ENCODE results near the gene TIMP3.
A peak's percentile ranks its signal among the peaks of the same experiment; 100 is the strongest.

The TIMP3 gene

DNA sequence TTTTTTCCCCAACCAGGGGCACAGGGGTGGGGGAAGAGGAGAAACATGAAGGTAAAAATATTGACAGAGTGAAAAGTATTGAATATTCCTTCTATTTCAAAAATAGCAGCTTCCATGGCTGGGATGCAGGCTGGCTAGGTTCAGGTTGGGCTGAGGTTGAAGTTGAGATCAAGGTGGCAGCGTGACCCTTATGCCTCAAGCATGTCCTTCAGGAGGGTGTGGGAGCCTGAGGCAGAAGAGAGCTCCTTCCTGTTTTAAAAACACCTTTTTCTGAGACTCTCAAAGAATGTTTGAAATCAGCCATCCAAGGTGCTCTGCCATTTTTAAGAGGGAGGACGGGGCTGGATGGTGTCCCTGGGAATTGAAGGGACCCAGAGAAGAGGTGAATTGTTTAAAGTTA is 29.5 kb downstream of the TIMP3 start:
- no peak for DNase-seq

GRCh38 chr22:32831584-32831983 is 30.1 kb downstream of the TIMP3 start:
- DNase-seq: no peak

DNA sequence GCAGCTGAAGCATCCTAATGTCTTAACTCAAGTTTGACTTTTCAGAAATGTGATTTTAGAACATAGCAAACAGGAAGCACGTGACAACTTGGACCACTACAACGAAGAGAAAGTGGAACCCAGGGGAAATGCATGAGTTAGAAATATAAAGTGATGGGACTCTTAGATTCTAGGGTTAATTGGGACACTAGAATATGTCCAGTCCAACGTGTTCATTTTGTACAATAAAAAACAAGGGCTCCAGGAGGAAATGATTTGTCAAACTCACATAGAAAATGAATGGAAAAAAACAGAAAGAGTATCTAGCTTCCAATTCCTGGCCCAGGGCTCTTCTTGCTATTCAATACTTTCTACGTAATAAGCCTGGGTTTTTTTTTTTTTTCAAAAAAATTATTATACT is 30.7 kb downstream of the TIMP3 start:
- DNase-seq: no peak

GRCh38 chr22:32836280-32837123 is 35.0 kb downstream of the TIMP3 start:
- DNase-seq: no peak

DNA sequence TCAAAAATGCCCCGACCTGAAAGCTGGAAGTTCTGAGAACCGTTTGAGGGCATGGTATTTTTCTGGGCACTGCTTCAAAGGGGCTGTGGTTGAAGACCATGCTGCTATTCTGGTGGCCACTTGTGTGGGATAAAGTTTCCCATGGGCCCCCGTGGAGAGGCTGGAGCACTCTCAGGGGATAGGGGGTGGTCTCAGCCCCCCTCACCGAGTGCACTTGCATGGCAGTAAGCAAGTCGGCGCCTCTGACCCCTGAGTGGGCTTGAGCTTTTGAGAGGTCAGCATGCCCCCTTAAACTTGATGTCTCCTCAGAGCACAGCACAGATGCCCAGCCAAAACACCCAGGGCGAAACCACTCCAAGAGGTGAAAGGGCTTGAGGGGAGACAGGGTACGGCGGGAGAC is 35.6 kb downstream of the TIMP3 start:
- DNase-seq: no peak

GRCh38 chr22:32837803-32838202 is 36.3 kb downstream of the TIMP3 start:
- DNase-seq: no peak

- DNase-seq: peak; percentile 80
These were observed 38.5 kb downstream of the TIMP3 start for GRCh38 chr22:32839831-32840584.

DNA sequence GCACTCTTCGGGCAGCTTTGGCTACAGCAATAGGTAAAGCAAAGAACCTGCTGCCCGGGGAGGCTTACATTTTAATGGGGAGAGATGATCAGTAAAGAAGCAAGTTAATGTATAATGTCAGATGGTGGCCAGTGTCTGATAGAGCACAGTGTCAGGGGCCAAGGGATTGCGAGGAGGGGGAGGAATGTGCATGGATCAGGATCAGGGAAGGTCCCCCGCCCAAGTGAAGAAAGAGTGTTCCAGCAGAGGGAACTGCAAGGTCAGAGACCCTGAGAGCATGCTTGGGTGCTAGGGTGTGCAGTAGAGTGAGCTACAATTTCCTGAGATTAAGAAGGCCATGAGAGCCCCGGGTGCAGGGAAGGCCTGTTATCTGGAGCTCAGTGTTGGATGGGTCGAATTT is 39.7 kb downstream of the TIMP3 start:
- no peak for DNase-seq

GRCh38 chr22:32842486-32842885 is 41.0 kb downstream of the TIMP3 start:
- no peak for DNase-seq

GRCh38 chr22:32843300-32843699 is 41.8 kb downstream of the TIMP3 start:
- no peak for DNase-seq

DNA sequence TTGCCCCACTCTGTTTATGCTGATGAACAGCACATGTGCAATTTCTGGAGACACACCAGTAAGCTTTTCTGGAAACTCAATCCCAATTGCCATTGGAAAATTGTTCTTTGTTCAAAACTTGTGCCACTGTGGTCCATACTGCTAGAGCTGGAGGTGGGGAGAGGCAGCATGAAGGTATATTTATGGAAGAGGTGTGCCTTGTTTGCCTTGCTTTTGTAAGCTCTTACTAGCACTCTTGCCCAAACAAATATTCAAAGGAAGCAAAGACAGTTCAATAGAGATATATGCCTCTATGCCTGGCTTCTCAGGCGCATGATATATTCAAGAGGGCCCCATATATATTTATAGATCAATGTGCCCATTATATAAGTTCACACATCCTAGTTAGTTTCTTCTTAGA is 42.7 kb downstream of the TIMP3 start:
- no peak for DNase-seq

GRCh38 chr22:32846780-32847491 is 45.4 kb downstream of the TIMP3 start:
- DNase-seq: peak; percentile 79

GRCh38 chr22:32848226-32848625 is 46.7 kb downstream of the TIMP3 start:
- no peak for DNase-seq

DNA sequence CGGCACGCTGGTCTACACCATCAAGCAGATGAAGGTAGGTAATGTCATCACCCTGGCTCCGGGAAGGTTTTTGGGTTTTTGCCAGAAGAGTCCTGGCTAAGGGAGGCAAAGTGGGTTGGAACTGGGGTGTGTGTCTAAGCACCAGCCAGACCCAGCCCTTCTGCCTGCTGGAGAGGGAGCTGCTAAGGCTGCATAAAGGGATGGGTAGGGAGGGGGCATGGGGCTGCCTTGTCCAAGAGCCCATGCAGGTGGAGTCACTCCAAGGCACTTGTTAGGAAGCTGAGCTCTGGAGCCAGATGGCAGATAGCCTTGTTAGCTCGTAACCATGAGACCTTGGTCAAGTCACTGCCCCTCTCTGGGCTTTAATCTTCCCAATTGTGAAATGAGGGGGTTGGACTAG is 48.0 kb downstream of the TIMP3 start:
- no peak for DNase-seq

GRCh38 chr22:32850157-32850556 is 48.7 kb downstream of the TIMP3 start:
- DNase-seq: no peak

DNA sequence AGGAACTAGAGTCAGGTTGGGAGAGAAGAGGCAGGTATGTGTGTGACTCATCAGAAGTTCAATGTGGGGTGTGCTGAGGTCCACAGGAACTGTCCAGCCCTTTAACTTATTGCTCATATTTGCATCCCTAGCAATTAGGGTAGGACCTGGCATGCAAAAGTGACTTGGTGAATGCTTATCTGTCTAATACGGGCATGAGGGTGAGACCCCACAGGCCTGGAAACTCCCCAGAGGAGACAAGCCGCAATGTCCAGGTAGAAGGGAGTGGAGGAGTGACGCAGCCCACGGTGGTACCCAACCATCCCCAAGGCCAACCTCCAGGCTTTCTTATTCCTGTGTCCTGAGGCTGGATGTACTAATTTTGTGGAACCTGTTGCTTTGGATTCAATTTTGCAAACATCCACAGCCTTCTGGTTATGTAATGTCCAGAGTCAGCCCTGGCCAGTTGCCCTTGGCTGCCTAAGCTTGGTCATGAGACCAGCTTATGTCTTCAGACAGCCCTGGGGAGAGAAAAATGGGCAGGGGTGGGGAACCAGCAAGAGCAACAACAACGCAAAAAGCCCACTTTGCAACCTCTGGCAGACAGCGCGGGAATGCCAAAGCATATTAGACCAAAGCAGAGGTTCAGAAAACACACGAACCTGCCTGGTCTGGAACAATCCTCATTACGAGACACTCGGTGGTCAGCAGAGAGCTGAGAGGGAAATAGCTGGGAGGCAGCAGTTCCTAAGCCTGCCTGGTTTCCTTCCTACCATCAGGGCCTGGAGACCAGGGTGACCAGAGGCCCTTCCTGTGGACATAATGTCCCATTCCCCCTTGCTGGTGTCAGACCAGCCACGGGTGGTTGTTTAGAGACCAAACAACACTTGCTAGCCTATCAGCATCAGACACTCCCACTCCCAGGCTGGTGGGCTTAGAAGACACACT is 49.3 kb downstream of the TIMP3 start:
- DNase-seq: no peak

DNA sequence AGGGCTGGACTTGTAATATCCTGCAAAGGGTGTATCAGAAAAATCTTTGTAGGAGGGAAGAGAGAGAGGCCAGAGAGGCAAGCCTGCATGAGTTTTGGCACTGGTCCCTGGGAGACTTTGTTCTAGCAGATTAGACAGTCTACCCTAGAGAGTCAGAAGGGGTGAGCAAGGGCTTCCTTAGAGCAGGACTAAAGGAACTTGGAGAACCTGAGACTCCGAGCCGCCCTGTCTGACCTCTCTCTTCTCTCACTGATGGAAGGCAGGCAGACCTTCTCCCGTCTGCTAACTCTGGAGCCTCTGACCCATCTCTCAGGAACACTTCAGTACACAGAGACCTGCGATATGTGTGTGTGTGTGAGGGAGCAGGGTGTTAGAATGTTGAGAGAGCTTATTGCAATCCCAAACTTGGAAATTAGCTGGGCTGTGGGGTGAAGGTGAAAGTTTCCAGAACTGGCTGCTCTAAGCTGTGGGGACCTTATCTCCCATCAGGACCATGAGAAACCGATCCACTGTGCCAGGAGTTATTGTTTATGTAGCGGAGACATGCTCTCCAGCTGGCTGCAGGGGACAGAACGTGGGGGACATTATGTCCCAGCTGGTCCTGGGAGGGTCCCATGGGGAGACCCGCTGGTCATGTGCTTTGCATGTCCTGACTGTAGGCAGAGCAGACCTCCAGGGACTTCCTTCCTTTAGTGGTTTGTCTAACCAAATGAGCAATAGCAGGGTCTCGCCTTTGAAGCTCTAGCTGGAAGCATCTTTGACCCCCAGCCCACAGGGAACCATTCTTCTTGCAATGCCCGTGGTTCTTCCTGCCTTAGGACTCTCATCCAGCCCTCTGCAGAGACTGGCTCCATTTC is 51.1 kb downstream of the TIMP3 start:
- DNase-seq: no peak

DNA sequence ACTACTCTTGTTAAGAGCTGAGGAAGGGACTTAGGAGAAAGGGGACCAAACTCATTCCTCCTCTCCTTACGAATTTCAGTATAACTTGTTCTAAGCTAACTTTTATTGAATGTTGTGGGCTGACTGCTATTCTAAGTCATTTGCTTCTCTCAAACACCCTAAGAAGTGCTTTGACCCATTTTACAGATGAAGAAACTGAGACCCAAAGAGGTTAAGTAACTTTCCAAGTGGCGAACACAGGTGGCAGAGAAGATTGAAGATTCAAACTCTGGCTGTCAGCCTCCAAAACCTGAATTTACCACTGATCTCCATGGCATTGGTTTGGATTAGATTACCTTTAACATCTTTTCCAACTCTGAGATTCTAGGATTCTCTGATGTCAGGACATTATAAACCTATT is 52.2 kb downstream of the TIMP3 start:
- no peak for DNase-seq

- DNase-seq: no peak
These were observed 52.9 kb downstream of the TIMP3 start for GRCh38 chr22:32854351-32854804.

DNA sequence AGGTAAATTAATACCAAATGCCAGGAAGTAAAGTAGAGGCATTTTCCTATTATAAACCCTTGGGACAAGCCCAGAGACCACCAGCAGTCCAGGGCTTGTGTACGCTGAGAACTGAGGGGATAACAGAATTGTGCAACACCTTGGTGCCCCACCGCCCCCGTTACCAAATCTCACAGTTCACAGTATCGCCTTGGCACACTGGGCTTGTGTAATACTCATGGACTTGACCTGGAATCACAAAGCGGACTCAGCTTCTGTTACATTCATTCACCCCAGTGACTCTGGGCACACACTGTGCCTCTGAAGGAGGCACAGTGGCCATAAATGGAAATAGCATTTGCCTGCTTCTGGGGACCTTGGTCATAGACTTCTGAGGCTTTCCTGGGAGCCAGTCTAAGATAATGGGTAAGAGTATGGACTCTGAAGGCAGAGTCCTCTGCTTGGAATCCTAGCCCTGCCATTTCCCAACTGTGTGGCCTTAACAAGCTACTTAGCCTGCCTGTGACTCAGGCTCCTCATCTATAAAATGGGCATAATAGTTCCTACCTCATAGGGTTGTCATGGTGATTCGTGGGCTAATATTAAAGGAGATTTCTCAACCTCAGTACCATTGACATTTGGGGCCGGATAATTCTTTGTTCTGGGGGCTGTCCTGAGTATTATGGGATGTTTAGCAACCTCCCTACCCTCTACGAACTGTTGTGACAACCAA is 53.7 kb downstream of the TIMP3 start:
- DNase-seq: no peak
